Effector memory CD4-positive, alpha-beta T cell (primary cell): ENCODE measurements around the gene ADPRS.

Source experiments
- DNase-seq, 3 donors: peaks; one replicate each; pipeline ENCODE4 v3.0.0-alpha.2; 2020
- H3K27ac ChIP-seq: 2 replicates; pipeline ENCODE4 v1.7.0; 2013; ENCODE audit warnings: mild to moderate bottlenecking, low read length, moderate library complexity; ENCODE audit not compliant: insufficient read depth, poor library complexity, severe bottlenecking
- H3K27me3 ChIP-seq: replicated peaks from 2 replicates; pipeline ENCODE4 v1.7.0; 2013; ENCODE audit warnings: mild to moderate bottlenecking, low read length; ENCODE audit not compliant: insufficient read depth, control insufficient read depth, poor library complexity, severe bottlenecking
- H3K36me3 ChIP-seq: 2 replicates; pipeline ENCODE4 v1.7.0; 2013; ENCODE audit warnings: mild to moderate bottlenecking, low read length, moderate library complexity; ENCODE audit not compliant: control insufficient read depth, insufficient read depth
- H3K4me1 ChIP-seq: 2 replicates; pipeline ENCODE4 v1.7.0; 2013; ENCODE audit warnings: low read length, mild to moderate bottlenecking; ENCODE audit not compliant: control insufficient read depth, insufficient read depth, poor library complexity, severe bottlenecking
- H3K4me3 ChIP-seq: 2 replicates; pipeline ENCODE4 v1.7.0; 2013; ENCODE audit warnings: low read length, low read depth, mild to moderate bottlenecking; ENCODE audit not compliant: insufficient read depth, poor library complexity, severe bottlenecking
- H3K9me3 ChIP-seq: 2 replicates; pipeline ENCODE4 v1.7.0; 2013; ENCODE audit warnings: mild to moderate bottlenecking, low read length, moderate library complexity; ENCODE audit not compliant: control insufficient read depth

The ADPRS gene

DNA sequence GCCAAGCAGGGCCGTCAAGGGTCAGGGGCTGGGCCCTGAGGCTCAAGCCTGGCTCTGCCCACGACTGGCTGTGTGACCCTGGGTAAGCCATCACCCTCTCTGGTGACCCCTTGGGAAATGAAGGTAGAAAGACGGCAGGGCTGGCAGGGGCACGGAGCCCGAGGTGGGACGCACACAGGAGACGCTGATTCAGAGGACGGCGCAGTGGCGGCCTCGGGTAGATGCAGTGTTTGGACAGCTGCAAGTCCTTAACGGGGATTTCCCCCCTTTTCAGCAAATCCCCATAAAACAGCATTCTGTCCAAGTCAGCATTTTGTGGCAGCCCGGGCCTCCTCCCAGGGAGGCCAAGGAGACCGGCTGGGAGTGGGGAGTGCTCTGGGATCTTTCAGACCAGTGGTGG, 19.6 kb downstream of the ADPRS start:
- Histone ChIP-seq H3K4me1 (peaks cover 12% of the 10 kb centered on the region), H3K4me3 (no peak overlapping the region), H3K27ac (no peak overlapping the region), H3K27me3 (no peaks in the 10 kb centered on the region), H3K9me3 (no peaks in the 10 kb centered on the region), H3K36me3 (no peaks in the 10 kb centered on the region)
- no peak for DNase-seq

DNA sequence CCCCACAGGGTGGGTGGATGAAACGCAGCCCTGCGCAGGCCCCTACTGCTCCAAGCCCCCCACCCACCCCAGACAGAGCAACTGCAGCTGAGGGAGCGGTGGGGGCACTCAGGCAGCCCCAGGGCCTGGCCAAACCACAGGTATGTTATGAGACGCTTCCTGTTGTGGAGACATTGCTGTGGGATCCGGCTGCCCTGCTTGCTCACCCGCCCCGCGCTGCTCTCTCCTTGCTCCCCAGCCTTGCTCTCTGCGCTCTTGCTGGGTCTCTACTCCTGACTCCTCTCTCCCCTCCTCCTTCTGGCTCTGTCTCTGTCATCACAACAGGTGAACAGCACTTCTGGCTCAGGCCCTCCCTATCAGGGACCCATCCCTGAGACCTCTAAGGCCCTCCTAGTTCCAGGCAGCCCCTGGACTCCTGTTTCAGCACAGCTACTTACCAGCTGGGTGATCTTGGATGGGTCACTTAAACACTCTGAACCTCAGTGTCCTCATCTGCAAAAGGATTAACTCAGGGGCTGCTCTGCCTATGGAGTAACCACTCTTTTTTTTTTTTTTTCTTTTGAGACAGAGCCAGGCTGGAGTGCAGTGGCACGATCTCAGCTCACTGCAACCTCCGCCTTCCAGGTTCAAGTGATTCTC, 20.5 kb downstream of the ADPRS start:
- DNase-seq, result peak in 1 of 3 donors; percentile 7
- H3K27ac ChIP-seq, result no peak overlapping the region
- H3K27me3 ChIP-seq, result no peaks in the 10 kb centered on the region
- no peaks in the 10 kb centered on the region for H3K36me3 ChIP-seq
- no peak overlapping the region for H3K4me3 ChIP-seq
- H3K4me1 ChIP-seq, result peaks cover 12% of the 10 kb centered on the region
- H3K9me3 ChIP-seq, result no peaks in the 10 kb centered on the region

GRCh38 chr1:36111151-36111550, 22.5 kb downstream of the ADPRS start:
- DNase-seq, result no peak
- H3K9me3 ChIP-seq, result no peaks in the 10 kb centered on the region
- H3K36me3 ChIP-seq, result no peaks in the 10 kb centered on the region
- H3K27ac ChIP-seq, result no peak overlapping the region
- H3K4me1 ChIP-seq, result peaks cover 12% of the 10 kb centered on the region
- H3K27me3 ChIP-seq, result no peaks in the 10 kb centered on the region
- no peak overlapping the region for H3K4me3 ChIP-seq

GRCh38 chr1:36112823-36113222, 24.1 kb downstream of the ADPRS start:
- H3K4me3 ChIP-seq, result no peak overlapping the region
- DNase-seq, result no peak
- H3K36me3 ChIP-seq, result no peaks in the 10 kb centered on the region
- H3K27ac ChIP-seq, result no peak overlapping the region
- H3K9me3 ChIP-seq, result no peaks in the 10 kb centered on the region
- H3K4me1 ChIP-seq, result peaks cover 12% of the 10 kb centered on the region
- H3K27me3 ChIP-seq, result no peaks in the 10 kb centered on the region

DNA sequence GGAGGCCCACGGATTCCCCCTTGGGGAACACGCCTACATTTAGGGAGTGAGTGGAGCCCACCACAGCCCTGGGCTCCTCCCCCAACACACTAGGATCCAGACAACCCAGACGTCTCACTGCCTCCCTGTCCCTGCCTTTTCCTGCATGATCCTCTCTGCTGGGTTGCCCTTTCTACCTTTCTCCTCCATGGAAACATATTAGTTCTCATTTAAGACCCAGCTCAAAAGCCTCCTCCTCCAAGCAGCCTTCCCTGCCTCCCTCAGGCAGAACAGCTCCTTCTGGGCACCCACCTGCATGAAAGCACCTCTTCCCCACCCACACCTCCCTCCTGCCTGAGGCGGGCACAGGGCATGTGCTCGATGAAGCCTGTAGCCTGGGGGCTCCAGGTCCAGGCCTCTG, 25.7 kb downstream of the ADPRS start:
- H3K27me3 ChIP-seq, result no peaks in the 10 kb centered on the region
- peaks cover 1% of the 10 kb centered on the region for H3K4me1 ChIP-seq
- H3K4me3 ChIP-seq, result no peak overlapping the region

DNA sequence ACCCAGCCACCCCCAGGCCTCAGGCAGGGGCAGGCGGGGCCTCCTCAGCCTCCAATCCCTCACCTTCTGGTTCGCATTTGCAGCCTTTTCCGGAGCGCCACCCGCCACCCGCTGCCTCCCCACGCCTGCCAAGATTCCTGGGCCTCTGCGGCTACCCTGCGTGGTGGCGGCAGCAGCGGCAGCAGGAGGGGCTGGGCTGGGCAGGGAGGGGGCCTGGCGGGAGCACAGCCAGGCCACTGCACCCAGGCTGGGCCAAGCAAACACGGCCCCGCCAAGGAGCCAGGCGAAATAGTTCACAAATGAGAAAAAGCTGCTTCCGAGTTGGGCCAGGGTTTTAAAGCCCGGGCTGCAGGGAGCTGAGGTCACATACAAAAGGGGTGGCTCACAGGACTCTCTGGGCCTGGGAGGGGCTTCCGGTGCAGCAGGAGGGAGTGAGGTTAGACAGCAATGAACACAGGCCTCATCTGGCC, 26.5 kb downstream of the ADPRS start:
- H3K4me3 ChIP-seq, result no peak overlapping the region
- H3K9me3 ChIP-seq, result no peaks in the 10 kb centered on the region
- no peak for DNase-seq
- H3K27ac ChIP-seq, result no peak overlapping the region
- H3K4me1 ChIP-seq, result no peaks in the 10 kb centered on the region
- H3K36me3 ChIP-seq, result no peaks in the 10 kb centered on the region
- no peaks in the 10 kb centered on the region for H3K27me3 ChIP-seq

More for the DNA sequence above, 25.7 kb downstream of the ADPRS start:
- no peak for DNase-seq
- no peaks in the 10 kb centered on the region for H3K9me3 ChIP-seq
- H3K36me3 ChIP-seq, result no peaks in the 10 kb centered on the region
- H3K27ac ChIP-seq, result no peak overlapping the region

DNA sequence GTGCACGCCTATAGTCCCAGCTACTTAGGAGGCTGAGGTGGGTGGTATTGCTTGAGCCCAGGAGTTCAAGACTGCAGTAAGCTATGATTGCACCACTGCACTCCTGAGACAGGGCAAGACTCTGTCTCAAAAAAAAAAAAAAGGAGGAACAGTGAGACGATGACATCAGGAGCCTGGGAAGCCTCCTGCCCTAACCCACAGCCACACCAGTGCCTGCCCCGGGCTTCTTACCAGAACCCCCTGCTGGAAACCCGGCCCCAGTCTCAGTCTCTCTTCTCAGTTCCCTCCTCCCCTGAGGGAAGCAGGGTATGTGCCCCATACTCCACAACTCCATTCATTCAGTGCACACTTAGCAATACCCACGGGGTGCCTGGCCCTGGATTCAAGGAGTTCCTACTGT, 27.2 kb downstream of the ADPRS start:
- H3K36me3 ChIP-seq, result no peaks in the 10 kb centered on the region
- DNase-seq, result no peak
- no peaks in the 10 kb centered on the region for H3K9me3 ChIP-seq
- no peaks in the 10 kb centered on the region for H3K4me1 ChIP-seq
- H3K27me3 ChIP-seq, result no peaks in the 10 kb centered on the region
- H3K27ac ChIP-seq, result no peak overlapping the region
- H3K4me3 ChIP-seq, result no peak overlapping the region

DNA sequence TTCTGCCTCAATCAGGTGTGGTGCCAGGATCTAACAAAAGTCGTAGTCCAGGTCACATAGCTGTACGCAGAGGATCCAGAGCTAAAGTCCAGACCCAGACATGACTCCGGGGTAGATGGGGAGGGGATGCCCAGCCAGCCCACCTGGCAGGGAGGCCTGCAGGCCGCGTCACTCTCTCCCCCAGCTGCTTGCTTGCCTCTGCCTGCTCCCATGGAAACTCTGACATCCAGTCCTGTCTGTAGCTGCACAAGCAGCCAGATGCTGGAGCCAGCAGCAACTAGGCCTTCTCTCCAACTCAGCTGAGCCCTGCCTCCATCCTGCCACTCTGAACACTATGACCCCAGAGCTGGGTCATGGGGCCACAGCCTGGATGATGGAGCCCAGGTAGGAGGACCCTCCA, 28.2 kb downstream of the ADPRS start:
- no peaks in the 10 kb centered on the region for H3K9me3 ChIP-seq
- DNase-seq, result no peak
- no peaks in the 10 kb centered on the region for H3K4me1 ChIP-seq
- H3K36me3 ChIP-seq, result no peaks in the 10 kb centered on the region
- H3K27ac ChIP-seq, result no peak overlapping the region
- no peak overlapping the region for H3K4me3 ChIP-seq
- no peaks in the 10 kb centered on the region for H3K27me3 ChIP-seq

DNA sequence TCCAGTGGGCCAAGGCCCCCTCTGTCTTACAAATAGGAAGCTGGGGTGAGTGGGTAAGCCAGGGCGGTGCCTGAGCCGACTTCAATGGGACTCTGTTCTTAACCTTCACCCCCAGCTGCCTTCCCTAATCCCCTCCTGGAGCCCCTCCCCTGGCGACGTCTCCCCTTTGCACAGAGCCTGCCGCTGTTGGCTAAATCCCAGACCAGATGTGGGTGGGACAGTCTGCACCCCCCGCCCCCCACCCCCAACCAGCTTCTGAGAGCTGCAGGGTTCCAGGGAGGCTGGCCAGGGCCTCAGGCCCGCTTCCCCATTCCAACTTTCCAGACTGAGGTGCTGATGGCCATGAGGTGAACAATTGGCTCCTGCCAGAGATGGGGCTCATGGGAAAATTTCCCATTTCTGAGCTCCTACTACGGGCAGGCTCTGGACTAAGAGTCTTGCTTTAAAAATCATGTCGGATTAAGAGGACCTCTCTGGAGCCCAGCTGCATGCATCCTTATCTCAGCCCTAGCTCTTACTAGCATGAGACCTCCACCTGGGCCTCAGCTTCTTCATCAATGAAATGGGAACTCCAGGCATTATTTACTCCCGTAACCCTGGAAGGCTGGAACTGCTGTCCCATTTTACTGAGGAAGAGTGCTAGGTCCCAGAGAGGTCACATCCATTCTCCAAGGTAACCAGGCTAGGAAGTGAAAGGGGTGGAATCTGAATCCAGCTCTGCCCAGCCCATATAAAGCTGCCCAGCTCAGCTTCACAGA, 29.9 kb downstream of the ADPRS start:
- Histone ChIP-seq H3K4me1 (no peaks in the 10 kb centered on the region), H3K4me3 (no peak overlapping the region), H3K9me3 (no peaks in the 10 kb centered on the region), H3K36me3 (no peaks in the 10 kb centered on the region), H3K27ac (no peak overlapping the region), H3K27me3 (no peaks in the 10 kb centered on the region)
- no peak for DNase-seq

DNA sequence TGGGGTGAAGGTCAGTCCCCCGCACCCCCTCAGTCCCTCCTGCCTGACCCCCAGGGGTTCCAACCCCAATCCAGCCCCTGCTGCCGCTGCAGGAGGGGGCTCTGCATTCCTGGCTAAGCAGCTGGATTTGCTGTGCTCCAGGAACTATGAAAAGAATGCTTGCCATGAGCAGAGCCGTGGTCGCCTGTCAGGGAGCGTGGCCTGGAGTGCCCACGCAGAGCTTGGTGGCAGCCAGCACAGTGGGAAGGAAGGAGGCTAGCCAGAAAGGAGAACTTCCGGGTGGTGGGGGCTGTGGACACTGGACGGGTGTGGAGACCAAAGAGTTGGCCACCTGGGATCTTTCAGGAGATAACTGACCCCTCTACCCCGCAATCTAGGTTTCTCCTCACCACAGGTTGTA, 30.8 kb downstream of the ADPRS start:
- H3K4me3 ChIP-seq, result no peak overlapping the region

More for the DNA sequence above, 30.8 kb downstream of the ADPRS start:
- Histone ChIP-seq H3K36me3 (no peaks in the 10 kb centered on the region), H3K27ac (no peak overlapping the region), H3K27me3 (peaks cover 4% of the 10 kb centered on the region), H3K9me3 (no peaks in the 10 kb centered on the region), H3K4me1 (no peaks in the 10 kb centered on the region)
- DNase-seq, result no peak
